ENCODE results near the gene AMH. TPM values are rescaled to one million over a fixed set of nuclear protein-coding genes. Genes with fewer than 3 reads are reported as not detected.

AMH gene
- total RNA-seq, 1 experiment from 2014 or later: 42.8 TPM

GRCh38 chr19:2277138-2277537, 28.0 kb downstream of the AMH start:
- BruUV-seq (replicated peaks): no TSS peak

GRCh38 chr19:2278459-2279158, 29.5 kb downstream of the AMH start:
- no peak overlapping the region for H3K4me3 ChIP-seq (replicated peaks in 1 of 2; ENCODE audit: low read depth in 1 of 2, low read length in 2 of 2)
- RAD21 ChIA-PET (ENCODE audit: low non-redundant PET in 1 of 2, low total read pairs in 2 of 2, uncharacterized antibody in 2 of 2, unreplicated experiment in 2 of 2): no interaction called here
- POLR2A ChIA-PET: no interaction called here
- no peaks in the 10 kb centered on the region for H3K9me3 ChIP-seq (ENCODE audit: control insufficient read depth in 1 of 2, insufficient read depth in 1 of 2, low read depth in 1 of 2, low read length in 2 of 2)
- H2AFZ ChIP-seq (ENCODE audit: low read depth, low read length, poor library complexity, severe bottlenecking): no peak overlapping the region
- peaks cover 8% of the 10 kb centered on the region for H3K79me2 ChIP-seq (ENCODE audit: insufficient read depth, low read length)
- peaks cover 3 to 6% of the 10 kb centered on the region in 2 experiments; a peak in 1 of 4 replicates for H3K36me3 ChIP-seq (ENCODE audit: control insufficient read depth in 1 of 2, insufficient read depth in 2 of 2, low read length in 2 of 2)
- peaks cover 5 to 28% of the 10 kb centered on the region in 2 experiments; a peak in 3 of 4 replicates for H3K4me1 ChIP-seq (ENCODE audit: control insufficient read depth in 1 of 2, insufficient read depth in 2 of 2, low read length in 2 of 2)
- 0 out of 2 replicates have a peak, but pooled peaks cover under 1% of the 10 kb centered on the region for H4K20me1 ChIP-seq (ENCODE audit: insufficient read depth)
- CTCF ChIA-PET: no interaction called here
- no peaks in the 10 kb centered on the region for H3K9me2 ChIP-seq (ENCODE audit: insufficient read depth)
- H3K27ac ChIP-seq (ENCODE audit: low read depth, low read length): no peak overlapping the region
- intact Hi-C loops (cut with micrococcal nuclease): loop anchor here (5.0 kb wide), 1 partner anchor 334 kb away; no protein-coding TSS in a partner anchor
- H3K27me3 ChIP-seq (ENCODE audit: insufficient read depth, low read length): no peaks in the 10 kb centered on the region
- BruUV-seq (replicated peaks): no TSS peak
- ATAC-seq (no peak), DNase-seq (ENCODE audit: low read depth, low spot score) (no peak)
- TF ChIP-seq ELF1 (IDR thresholded peaks at IDR 0.05; ENCODE audit: borderline replicate concordance, low read depth) (no peak), POLR2A (IDR thresholded peaks at IDR 0.05; ENCODE audit: borderline replicate concordance, extremely low read depth, insufficient read depth, insufficient read length) (no peak), EZH2 (IDR thresholded peaks at IDR 0.05) (no peak), REST (IDR thresholded peaks at IDR 0.05; ENCODE audit: low read depth) (no peak), MAX (IDR thresholded peaks at IDR 0.05) (no peak)
- H3K4me2 ChIP-seq (ENCODE audit: low read length): no peak overlapping the region
- no peak overlapping the region for H3K9ac ChIP-seq (ENCODE audit: low read length)

More at GRCh38 chr19:2277138-2277537, 28.0 kb downstream of the AMH start:
- ATAC-seq: no peak
- Histone ChIP-seq H2AFZ (ENCODE audit: low read depth, low read length, poor library complexity, severe bottlenecking) (no peak overlapping the region), H3K79me2 (ENCODE audit: insufficient read depth, low read length) (peaks cover 23% of the 10 kb centered on the region), H3K9me3 (ENCODE audit: control insufficient read depth in 1 of 2, insufficient read depth in 1 of 2, low read depth in 1 of 2, low read length in 2 of 2) (no peaks in the 10 kb centered on the region), H3K4me1 (ENCODE audit: control insufficient read depth in 1 of 2, insufficient read depth in 2 of 2, low read length in 2 of 2) (peaks cover 9 to 41% of the 10 kb centered on the region in 2 experiments), H3K36me3 (ENCODE audit: control insufficient read depth in 1 of 2, insufficient read depth in 2 of 2, low read length in 2 of 2) (peaks cover 10 to 11% of the 10 kb centered on the region in 2 experiments; a peak in 2 of 4 replicates), H4K20me1 (ENCODE audit: insufficient read depth) (0 out of 2 replicates have a peak, but pooled peaks cover 8% of the 10 kb centered on the region), H3K9me2 (ENCODE audit: insufficient read depth) (no peaks in the 10 kb centered on the region), H3K27me3 (ENCODE audit: insufficient read depth, low read length) (no peaks in the 10 kb centered on the region), H3K4me3 (replicated peaks in 1 of 2; ENCODE audit: low read depth in 1 of 2, low read length in 2 of 2) (no peak overlapping the region), H3K4me2 (ENCODE audit: low read length) (no peak overlapping the region), H3K27ac (ENCODE audit: low read depth, low read length) (no peak overlapping the region), H3K9ac (ENCODE audit: low read length) (no peak overlapping the region)
- TF ChIP-seq EGR1 (IDR thresholded peaks at IDR 0.05; ENCODE audit: low read depth): no peak
- TF ChIP-seq SIN3A (IDR thresholded peaks at IDR 0.05; ENCODE audit: low read depth): no peak
- TF ChIP-seq EZH2 (IDR thresholded peaks at IDR 0.05): no peak
- TF ChIP-seq ELF1 (IDR thresholded peaks at IDR 0.05; ENCODE audit: borderline replicate concordance, low read depth): no peak
- TF ChIP-seq POLR2AphosphoS5 (IDR thresholded peaks at IDR 0.05; ENCODE audit: low read depth, low read length): no peak
- no peak for TF ChIP-seq TCF7L2 (IDR thresholded peaks at IDR 0.05; ENCODE audit: borderline replicate concordance, extremely low read depth, insufficient read depth, insufficient read length)
- no peak for TF ChIP-seq CEBPB (IDR thresholded peaks at IDR 0.05; ENCODE audit: low read depth)
- TF ChIP-seq POLR2A (IDR thresholded peaks at IDR 0.05; ENCODE audit: borderline replicate concordance, extremely low read depth, insufficient read depth, insufficient read length): no peak
- no peak for TF ChIP-seq YY1 (IDR thresholded peaks at IDR 0.05; ENCODE audit: extremely low read depth, insufficient replicate concordance, low read depth, low read length)
- TF ChIP-seq RAD21 (IDR thresholded peaks at IDR 0.05; ENCODE audit: low read depth): no peak
- TF ChIP-seq ATF3 (IDR thresholded peaks at IDR 0.05): no peak
- RAD21 ChIA-PET (ENCODE audit: low non-redundant PET in 1 of 2, low total read pairs in 2 of 2, uncharacterized antibody in 2 of 2, unreplicated experiment in 2 of 2): no interaction called here
- CTCF ChIA-PET: no interaction called here
- POLR2A ChIA-PET: no interaction called here
- intact Hi-C loops (cut with micrococcal nuclease): loop anchor here (5.0 kb wide), 1 partner anchor 335 kb away; no protein-coding TSS in a partner anchor
- DNase-seq (ENCODE audit: low read depth, low spot score): no peak

Measured in HCT116 (cell line).